GM18507 (cell line): Measurements from ENCODE around the gene HSPA4L.
A peak's percentile ranks its signal among the peaks of the same experiment; 100 is the strongest.

Experiments
- DNase-seq: peaks from one replicate; pipeline ENCODE4 v3.0.0; 2011; ENCODE audit warnings: low read depth; ENCODE audit not compliant: insufficient read length; ENCODE audit errors: extremely low spot score
- FAIRE-seq: peaks from 2 replicates; lab custom pipeline; 2011; peaks lifted over from hg19 to GRCh38; lab: Jason Lieb, UNC

The HSPA4L gene

GRCh38 chr4:127783026-127783769 is 1.1 kb downstream of the HSPA4L start:
- no peak for DNase-seq
- no peak for FAIRE-seq

- FAIRE-seq = peak; percentile 76
- DNase-seq = no peak
Observed at GRCh38 chr4:127783955-127784770, 2.0 kb downstream of the HSPA4L start.

DNA sequence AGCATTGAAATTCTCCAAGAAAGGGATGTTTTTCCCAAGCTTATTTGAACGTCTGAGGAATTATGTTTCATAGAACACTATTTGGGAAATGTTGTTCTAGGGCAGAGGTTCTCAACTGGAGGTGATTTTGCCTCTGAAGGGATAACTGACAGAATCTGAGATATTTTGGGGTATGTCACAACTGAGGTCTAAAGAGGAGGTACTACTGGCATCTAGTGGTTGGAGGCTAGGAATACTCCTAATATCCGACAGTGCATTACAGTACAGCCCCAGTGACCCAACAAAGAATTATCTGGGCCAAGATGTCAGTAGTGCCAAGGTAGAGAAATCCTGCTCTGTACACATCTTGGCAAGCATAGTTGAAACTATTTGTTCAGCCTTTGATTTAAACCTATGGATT is 6.4 kb downstream of the HSPA4L start:
- FAIRE-seq = peak; percentile 71
- DNase-seq = no peak

- no peak for FAIRE-seq
Observed at GRCh38 chr4:127791391-127791790, 9.3 kb downstream of the HSPA4L start.

GRCh38 chr4:127793528-127793927 is 11.4 kb downstream of the HSPA4L start:
- DNase-seq (no peak), FAIRE-seq (no peak)

More at GRCh38 chr4:127791391-127791790, 9.3 kb downstream of the HSPA4L start:
- no peak for DNase-seq

DNA sequence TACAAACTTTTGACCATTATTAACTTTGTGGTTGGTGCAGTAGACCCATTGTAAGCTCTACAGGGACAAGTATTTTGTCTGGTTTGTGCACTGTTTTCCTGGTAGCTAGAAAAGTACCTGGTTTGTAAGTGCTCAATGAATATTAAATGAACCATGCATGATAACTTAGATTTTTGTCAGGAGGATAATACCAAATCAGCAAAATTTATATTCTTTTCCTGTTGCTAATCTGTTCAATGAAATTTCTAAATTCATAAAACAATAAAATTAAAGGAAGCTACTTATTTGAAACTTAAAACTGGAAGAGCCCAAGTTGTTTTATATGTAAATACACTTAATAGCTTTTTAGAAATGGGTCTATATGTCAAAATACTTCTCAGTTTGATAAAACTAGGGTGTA is 17.6 kb downstream of the HSPA4L start:
- FAIRE-seq (no peak), DNase-seq (no peak)

- FAIRE-seq (peak; percentile 42), DNase-seq (no peak)
Observed at GRCh38 chr4:127809173-127809800, 27.2 kb downstream of the HSPA4L start.

GRCh38 chr4:127810551-127810950 is 28.4 kb downstream of the HSPA4L start:
- no peak for FAIRE-seq
- DNase-seq = no peak

- FAIRE-seq (no peak), DNase-seq (no peak)
Observed at GRCh38 chr4:127822430-127822829, 40.3 kb downstream of the HSPA4L start.

GRCh38 chr4:127828121-127828520 is 46.0 kb downstream of the HSPA4L start:
- DNase-seq (no peak), FAIRE-seq (peak; percentile 29)

- DNase-seq (no peak), FAIRE-seq (peak; percentile 83)
Observed at GRCh38 chr4:127829014-127829413, 46.9 kb downstream of the HSPA4L start.

DNA sequence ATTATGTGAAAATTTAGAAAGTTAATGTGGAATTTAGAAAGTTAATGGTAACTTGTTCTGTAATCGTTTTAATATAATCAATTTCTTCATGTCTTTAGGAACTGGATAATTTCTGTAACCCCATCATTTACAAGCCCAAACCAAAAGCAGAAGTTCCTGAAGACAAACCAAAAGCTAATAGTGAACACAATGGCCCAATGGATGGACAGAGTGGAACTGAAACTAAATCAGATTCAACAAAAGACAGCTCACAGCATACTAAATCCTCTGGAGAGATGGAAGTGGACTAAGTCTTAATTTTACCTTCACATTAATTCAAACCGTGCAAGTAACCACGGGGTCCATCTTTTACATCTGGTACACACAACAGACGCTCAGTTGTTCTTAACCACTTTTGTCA is 50.5 kb downstream of the HSPA4L start:
- peak; percentile 84 for FAIRE-seq
- DNase-seq = no peak

GRCh38 chr4:127843704-127844600 is 61.8 kb downstream of the HSPA4L start:
- DNase-seq (no peak), FAIRE-seq (no peak)

GRCh38 chr4:127844601-127845116 is 62.5 kb downstream of the HSPA4L start:
- FAIRE-seq = no peak

GRCh38 chr4:127846061-127846460 is 63.9 kb downstream of the HSPA4L start:
- FAIRE-seq (no peak), DNase-seq (no peak)

More at GRCh38 chr4:127844601-127845116, 62.5 kb downstream of the HSPA4L start:
- DNase-seq = no peak

- FAIRE-seq (no peak), DNase-seq (no peak)
Observed at GRCh38 chr4:127846765-127847164, 64.6 kb downstream of the HSPA4L start.

DNA sequence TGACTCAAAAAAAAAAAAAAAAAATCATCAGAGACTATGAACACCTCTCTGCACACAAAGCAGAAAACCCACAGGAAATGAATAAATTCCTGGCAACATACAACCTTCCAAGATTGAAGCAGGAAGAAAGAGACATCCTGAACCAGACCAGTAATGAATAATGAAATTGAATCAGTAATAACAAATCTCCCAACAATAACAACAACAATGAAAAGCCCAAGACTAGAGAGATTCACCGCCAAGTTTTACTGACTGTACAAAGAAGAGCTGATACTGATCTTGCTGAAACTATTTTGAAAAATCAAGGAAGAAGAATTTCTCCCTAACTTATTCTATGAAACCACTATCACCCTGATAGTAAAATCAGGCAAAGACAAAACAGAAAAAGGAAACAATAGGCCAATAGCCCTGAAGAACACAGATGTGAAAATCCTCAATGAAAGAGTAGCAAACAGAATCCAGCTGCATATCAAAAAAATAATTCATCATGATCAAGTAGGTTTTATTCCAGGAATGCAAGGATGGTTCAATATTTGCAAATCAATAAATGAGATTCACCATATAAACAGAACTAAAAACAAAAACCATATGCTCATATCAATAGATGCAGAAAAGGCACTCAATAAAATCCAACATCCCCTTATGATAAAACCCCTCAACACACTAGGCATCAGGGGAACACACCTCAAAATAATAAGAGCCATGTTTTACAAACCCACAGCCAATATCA is 67.5 kb downstream of the HSPA4L start:
- no peak for FAIRE-seq
- DNase-seq = no peak

DNA sequence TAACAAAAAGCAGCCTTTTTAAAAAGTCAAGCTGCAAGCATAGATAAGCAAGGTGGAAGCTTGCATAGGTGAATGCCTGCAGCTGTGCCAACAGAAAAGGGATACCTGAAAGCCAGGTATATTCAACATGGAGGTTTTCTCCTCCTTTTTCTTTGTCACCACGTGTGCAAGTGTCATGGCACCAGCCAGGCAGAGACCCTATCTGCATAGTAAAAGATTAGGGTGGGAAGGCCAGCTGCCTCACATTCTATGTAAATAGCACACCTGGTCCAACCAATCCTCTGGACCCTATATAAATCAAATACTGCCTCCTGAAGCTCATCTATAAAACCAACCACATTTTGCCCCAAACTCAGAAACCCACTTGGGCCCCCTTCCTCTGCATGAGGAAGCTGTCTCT is 70.5 kb downstream of the HSPA4L start:
- FAIRE-seq (no peak), DNase-seq (no peak)
